Thymus (tissue), 11 donors: Measurements from ENCODE around the gene EGFL6. TPM values are rescaled to one million over a fixed set of nuclear protein-coding genes. Genes with fewer than 3 reads are reported as not detected.
A peak's percentile ranks its signal among the peaks of the same experiment; 100 is the strongest.

ENCODE experiments used
- DNase-seq, 9 donors: peaks; one replicate each; pipeline ENCODE4 v3.0.0-alpha.2; 2013; ENCODE audit warnings: low spot score in 9 of 9, low read depth in 6 of 9, missing footprints in 1 of 9
- H3K27ac ChIP-seq, 2 donors: one replicate each; pipeline ENCODE4 v1.5.1; 2013; ENCODE audit warnings: control low read depth in 1 of 2, low read depth in 1 of 2, low read length in 1 of 2, mild to moderate bottlenecking in 1 of 2, moderate library complexity in 1 of 2
- H3K27me3 ChIP-seq, 2 donors: one replicate each; pipeline ENCODE4 v1.5.1; 2013; ENCODE audit warnings: low read length in 1 of 2; ENCODE audit not compliant: control insufficient read depth in 2 of 2, insufficient read depth in 1 of 2
- H3K36me3 ChIP-seq, 2 donors: one replicate each; pipeline ENCODE4 v1.5.1; 2013; ENCODE audit warnings: low read length in 1 of 2, mild to moderate bottlenecking in 1 of 2, moderate library complexity in 1 of 2; ENCODE audit not compliant: control insufficient read depth in 2 of 2, insufficient read depth in 2 of 2
- H3K4me1 ChIP-seq, 2 donors: one replicate each; pipeline ENCODE4 v1.5.1; 2013; ENCODE audit warnings: low read length in 2 of 2; ENCODE audit not compliant: control insufficient read depth in 2 of 2, insufficient read depth in 2 of 2
- H3K4me3 ChIP-seq, 2 donors: one replicate each; pipeline ENCODE4 v1.5.1; 2013; ENCODE audit warnings: low read length in 2 of 2, control low read depth in 1 of 2, mild to moderate bottlenecking in 1 of 2
- H3K9me3 ChIP-seq, 2 donors: one replicate each; pipeline ENCODE4 v1.5.1; 2013; ENCODE audit warnings: low read length in 1 of 2, mild to moderate bottlenecking in 1 of 2; ENCODE audit not compliant: control insufficient read depth in 2 of 2, insufficient read depth in 1 of 2
- WGBS: extraction: QIAGEN DNeasy Blood & Tissue Kit; methylation state at CpG from one replicate; pipeline ENCODE4 v1.1.7; 2013; 5-methylcytosine and 5-hydroxymethylcytosine counted together
- polyA plus RNA-seq: library from polyadenylated mRNA; stranded (reverse); fragments of 200-250 nt; gene quantifications from one replicate; pipeline ENCODE4 v1.2.3, GENCODE V29; 2013
- total RNA-seq: library from RNA; stranded (reverse); fragments of 120-200 nt; gene quantifications from one replicate; pipeline ENCODE4 v1.2.4, GENCODE V29; 2013
- donor health status: healthy.

The EGFL6 gene
- total and polyA plus RNA-seq, 2 donors: 0.73 to 2.4 TPM

DNA sequence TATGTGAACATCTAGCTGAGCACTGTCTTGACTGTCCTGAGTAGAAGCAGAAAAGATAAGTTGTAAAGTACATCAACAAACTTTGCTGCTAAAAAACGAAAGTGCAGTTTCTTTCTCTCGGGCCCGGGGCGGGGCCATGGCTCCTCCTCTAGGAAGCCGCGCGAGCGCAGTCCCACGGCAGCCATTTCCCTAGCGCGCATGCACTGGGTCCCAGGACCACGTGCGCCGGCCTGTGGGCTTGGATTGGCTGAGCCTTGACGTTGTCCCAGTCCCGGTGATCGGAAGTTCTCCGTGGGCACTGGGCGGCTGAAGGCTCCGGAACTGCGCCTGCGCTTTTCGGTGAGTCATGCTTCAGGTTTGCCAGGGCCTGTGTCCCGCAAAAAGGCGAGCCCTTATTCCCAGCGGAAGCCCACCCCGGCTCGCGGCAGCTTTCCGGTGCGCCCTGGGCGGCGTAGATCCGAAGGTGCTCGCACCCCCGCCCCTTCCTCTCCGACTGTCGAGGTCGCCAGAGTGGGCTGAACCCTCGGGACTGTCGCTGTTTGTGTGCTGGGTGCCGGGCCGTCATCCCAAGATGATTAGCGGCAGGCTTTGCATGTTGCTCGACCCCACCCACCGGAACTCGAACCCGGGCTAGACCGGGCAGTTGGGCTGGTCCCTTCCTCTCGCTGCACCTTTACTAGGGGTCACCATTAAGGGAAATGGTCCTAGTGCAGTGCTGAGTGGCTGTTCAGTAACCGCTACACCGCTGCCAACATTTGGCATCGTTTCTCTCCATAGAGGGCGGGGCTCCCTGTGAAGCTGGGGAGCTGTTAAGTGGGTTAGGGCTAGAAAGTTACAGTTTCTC is 83.7 kb downstream of the EGFL6 start, which contains the start of gene TCEANC:
Gene TCEANC, plus strand, starts transcription at position 292 of the 844 bp plus-strand sequence. CDS start 9,368 bp downstream, outside the sequence.
- DNase-seq: peak; percentile 78 to 96 (median 83)
- peak within 1 kb of the TSS; percentile 95 for H3K27ac ChIP-seq
- H3K27me3 ChIP-seq: peaks cover 0 to 7% of the 10 kb centered on the region in 2 donors
- H3K9me3 ChIP-seq: no peaks in the 10 kb centered on the region
- 1% methylated on average over 54 of the region's 54 CpGs for WGBS
- peak within 1 kb of the TSS; percentile 70 to 81 for H3K4me3 ChIP-seq
- peaks cover 0 to 5% of the 10 kb centered on the region in 2 donors for H3K36me3 ChIP-seq
- H3K4me1 ChIP-seq: peaks cover 0 to 6% of the 10 kb centered on the region in 2 donors

DNA sequence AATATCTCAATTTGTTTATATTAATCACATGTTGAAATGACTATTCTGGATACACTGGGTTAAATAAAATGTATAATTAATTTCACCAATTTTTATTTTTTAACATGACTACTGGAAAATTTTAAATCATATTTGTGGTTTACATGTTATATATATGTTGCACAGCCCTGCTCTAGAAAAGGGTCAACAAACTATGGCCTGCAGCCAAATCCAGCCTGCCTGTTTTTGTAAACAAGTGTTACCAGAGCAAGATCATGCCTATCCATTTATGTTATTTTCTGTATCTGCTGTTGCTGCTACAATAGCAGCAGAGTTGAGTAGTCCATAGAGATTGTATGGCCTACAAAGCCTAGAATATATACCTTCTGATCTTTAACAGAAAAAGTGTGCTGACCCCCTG is 84.7 kb downstream of the EGFL6 start:
- H3K4me1 ChIP-seq: peaks cover 0 to 6% of the 10 kb centered on the region in 2 donors
- DNase-seq: no peak
- peaks cover 0 to 5% of the 10 kb centered on the region in 2 donors for H3K36me3 ChIP-seq
- H3K4me3 ChIP-seq: peak overlapping the region in 1 of 2 donors; percentile 81
- peak overlapping the region in 1 of 2 donors; percentile 95 for H3K27ac ChIP-seq
- H3K9me3 ChIP-seq: no peaks in the 10 kb centered on the region
- H3K27me3 ChIP-seq: peaks cover 0 to 6% of the 10 kb centered on the region in 2 donors

DNA sequence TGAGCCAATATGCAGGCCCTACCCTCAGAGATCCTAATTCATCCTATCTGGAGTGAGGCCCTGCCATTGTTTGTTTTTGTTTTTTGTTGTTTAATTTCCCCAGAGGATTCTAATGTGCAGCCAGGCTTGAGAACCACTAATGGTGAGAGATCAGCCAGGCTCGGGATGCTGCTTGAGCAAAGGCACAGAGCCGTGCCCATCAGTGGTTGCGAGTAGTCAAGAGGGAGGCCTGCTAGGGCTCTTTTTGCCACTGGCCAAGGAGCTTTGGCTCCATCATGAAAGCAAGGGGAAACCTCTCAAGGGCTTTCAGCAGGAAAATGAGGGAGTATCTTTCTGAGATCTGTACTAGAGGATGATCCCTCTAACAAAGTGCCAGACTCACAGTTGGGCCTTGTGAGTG is 86.3 kb downstream of the EGFL6 start:
- H3K4me3 ChIP-seq: no peak overlapping the region
- H3K27ac ChIP-seq: no peak overlapping the region
- H3K4me1 ChIP-seq: peaks cover 0 to 6% of the 10 kb centered on the region in 2 donors
- H3K9me3 ChIP-seq: no peaks in the 10 kb centered on the region
- no peak for DNase-seq
- WGBS: 96% methylated on average over 3 of the region's 3 CpGs
- peaks cover 4 to 5% of the 10 kb centered on the region in 2 donors for H3K36me3 ChIP-seq
- H3K27me3 ChIP-seq: peaks cover 0 to 4% of the 10 kb centered on the region in 2 donors

DNA sequence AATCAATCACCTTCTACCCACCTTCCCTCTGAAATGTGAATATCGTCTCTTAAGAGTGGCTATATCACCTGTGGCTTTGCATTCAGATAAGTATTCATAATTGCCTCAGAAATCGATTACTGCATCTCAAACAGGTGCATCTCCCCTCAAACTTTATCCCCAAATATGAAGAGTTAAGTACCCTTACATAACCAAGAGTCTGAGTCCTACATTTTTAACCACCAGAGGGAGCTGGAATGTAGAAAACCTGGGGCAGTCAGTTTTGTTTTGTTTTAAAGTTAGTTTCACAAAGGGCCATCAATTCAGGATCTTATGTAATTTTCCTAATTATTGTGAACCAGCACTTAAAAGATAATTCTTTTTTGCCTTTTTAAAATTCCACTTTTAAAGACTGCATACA is 89.2 kb downstream of the EGFL6 start:
- Histone ChIP-seq H3K27ac (no peak overlapping the region), H3K4me3 (no peak overlapping the region), H3K27me3 (no peaks in the 10 kb centered on the region), H3K36me3 (peaks cover 9 to 14% of the 10 kb centered on the region in 2 donors), H3K4me1 (no peaks in the 10 kb centered on the region), H3K9me3 (no peaks in the 10 kb centered on the region)
- DNase-seq: peak in 7 of 9 donors; percentile 21 to 76 (median 38)
- WGBS: 13% methylated on average over 2 of the region's 2 CpGs

DNA sequence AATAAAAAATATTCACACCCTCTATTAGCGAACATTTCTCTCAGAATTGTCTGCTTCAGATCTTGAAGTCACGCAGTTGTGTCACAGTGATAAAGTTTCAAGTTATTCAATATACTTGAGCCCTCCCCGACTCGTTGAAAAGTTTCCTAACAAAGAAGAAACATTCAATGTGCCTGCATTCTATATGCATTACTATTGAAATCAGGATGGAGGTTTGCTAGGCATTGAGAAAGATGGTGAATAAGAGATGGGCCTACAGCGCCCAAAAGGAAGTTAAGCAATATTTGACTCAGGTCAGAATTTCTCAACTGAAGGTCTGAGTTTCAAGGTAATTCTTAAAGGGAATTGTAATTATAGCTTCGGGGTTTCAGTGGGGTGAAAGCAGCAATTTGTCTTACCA is 89.7 kb downstream of the EGFL6 start:
- Histone ChIP-seq H3K27me3 (no peaks in the 10 kb centered on the region), H3K4me1 (no peaks in the 10 kb centered on the region), H3K4me3 (no peak overlapping the region), H3K27ac (no peak overlapping the region), H3K9me3 (no peaks in the 10 kb centered on the region), H3K36me3 (peaks cover 13 to 15% of the 10 kb centered on the region in 2 donors)
- DNase-seq: no peak
- WGBS: 77% methylated on average over 6 of the region's 6 CpGs

DNA sequence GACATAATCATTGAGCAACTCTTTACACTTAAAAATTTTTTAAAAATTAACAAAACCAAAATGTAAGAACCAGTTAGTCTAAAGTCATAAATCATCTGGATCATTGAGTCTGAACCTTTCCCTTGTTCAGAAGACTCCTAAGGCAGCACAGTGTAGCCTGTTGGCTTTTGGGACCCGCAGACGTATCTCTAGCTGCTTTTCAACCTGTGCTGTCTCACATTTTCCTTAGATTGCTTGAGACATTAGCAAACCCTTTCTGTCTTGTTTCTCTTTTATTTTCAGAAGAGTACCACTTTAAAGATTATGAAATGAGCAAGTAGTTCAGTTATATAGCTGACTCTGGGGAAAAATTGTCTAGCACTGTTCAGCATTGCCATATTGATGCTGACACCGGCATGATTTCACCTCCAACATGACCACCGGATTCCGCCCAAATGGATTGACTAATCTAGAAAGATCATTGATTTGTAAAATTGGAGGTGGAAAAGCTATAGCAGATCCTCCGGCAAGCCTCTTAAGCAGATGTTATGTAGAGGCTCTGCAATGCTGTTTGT is 92.4 kb downstream of the EGFL6 start:
- no peak overlapping the region for H3K4me3 ChIP-seq
- no peak for DNase-seq
- WGBS: 96% methylated on average over 6 of the region's 6 CpGs
- peaks cover 15 to 16% of the 10 kb centered on the region in 2 donors for H3K36me3 ChIP-seq
- no peaks in the 10 kb centered on the region for H3K4me1 ChIP-seq
- H3K27ac ChIP-seq: peak overlapping the region in 1 of 2 donors; percentile 32
- H3K9me3 ChIP-seq: no peaks in the 10 kb centered on the region
- no peaks in the 10 kb centered on the region for H3K27me3 ChIP-seq

DNA sequence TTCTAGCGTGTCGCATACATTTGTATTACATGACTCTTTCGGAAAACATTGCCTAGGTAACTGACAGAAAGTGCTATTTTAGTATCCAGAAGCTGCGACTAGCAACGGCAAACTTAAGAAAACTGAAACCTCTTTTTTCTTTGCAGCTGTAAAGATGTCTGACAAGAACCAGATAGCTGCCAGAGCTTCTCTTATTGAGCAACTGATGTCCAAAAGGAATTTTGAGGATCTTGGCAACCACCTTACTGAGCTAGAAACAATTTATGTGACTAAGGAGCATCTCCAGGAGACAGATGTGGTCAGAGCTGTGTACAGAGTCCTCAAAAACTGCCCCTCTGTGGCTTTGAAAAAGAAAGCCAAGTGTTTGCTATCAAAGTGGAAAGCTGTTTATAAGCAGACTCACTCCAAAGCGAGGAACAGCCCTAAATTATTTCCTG is 93.0 kb downstream of the EGFL6 start:
- WGBS: 92% methylated on average over 6 of the region's 6 CpGs

DNA sequence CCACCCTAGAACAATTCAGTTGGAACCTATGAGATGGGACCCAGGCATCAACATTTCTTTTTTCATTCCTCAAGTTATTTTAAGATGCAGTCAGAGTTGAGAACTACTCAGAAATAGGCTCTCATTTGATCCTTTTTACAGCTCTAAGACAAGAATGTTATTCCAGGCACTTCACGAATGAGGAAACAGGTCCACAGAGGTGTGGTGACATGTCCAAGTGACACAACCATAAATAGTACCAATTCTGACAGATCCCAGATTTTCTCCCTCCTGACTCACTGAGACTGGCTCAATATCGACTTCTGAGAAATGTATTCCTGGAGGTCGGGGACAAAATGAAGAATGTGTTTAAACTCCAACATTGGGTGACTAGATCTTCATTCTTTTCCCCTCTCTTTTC is 94.6 kb downstream of the EGFL6 start:
- Histone ChIP-seq H3K27ac (no peak overlapping the region), H3K4me3 (no peak overlapping the region), H3K9me3 (no peaks in the 10 kb centered on the region), H3K4me1 (no peaks in the 10 kb centered on the region), H3K36me3 (peaks cover 15 to 21% of the 10 kb centered on the region in 2 donors), H3K27me3 (no peaks in the 10 kb centered on the region)
- DNase-seq: no peak
- 98% methylated on average over 3 of the region's 3 CpGs for WGBS

More for the DNA sequence above, 93.0 kb downstream of the EGFL6 start:
- no peak overlapping the region for H3K4me3 ChIP-seq
- H3K36me3 ChIP-seq: peaks cover 15 to 16% of the 10 kb centered on the region in 2 donors
- no peaks in the 10 kb centered on the region for H3K4me1 ChIP-seq
- DNase-seq: no peak
- H3K9me3 ChIP-seq: no peaks in the 10 kb centered on the region
- H3K27me3 ChIP-seq: no peaks in the 10 kb centered on the region
- peak overlapping the region in 1 of 2 donors; percentile 32 for H3K27ac ChIP-seq

DNA sequence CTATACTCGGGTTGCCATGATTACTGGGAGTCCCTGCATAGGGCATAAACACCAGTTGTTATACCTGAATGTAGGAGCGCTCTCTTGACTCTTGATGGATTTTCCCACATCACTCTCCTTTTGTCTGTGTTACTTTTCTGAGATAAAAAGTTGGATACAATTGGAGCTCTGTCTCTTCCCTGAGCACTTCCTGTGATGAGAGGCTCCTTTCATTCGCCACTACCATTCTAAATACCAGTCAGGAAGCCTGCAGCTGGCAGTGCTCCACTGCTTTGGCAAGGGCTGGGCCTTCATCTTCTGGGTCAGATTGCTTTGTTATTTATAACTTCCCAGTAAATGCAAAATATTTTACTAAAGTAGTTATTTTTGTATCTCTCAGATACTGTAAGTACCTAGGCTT is 97.4 kb downstream of the EGFL6 start:
- Histone ChIP-seq H3K27ac (no peak overlapping the region), H3K4me1 (no peaks in the 10 kb centered on the region), H3K9me3 (no peaks in the 10 kb centered on the region), H3K36me3 (peaks cover 11 to 21% of the 10 kb centered on the region in 2 donors), H3K4me3 (no peak overlapping the region), H3K27me3 (no peaks in the 10 kb centered on the region)
- WGBS: 97% methylated on average over 3 of the region's 3 CpGs
- no peak for DNase-seq
